HCT116 (cell line): ENCODE results near the gene FBXO34. TPM values are rescaled to one million over a fixed set of nuclear protein-coding genes. Genes with fewer than 3 reads are reported as not detected.

Experiments
- ATAC-seq: fragments of 200-7000 bp; cut with Tn5 transposase; 2 replicates; pipeline ENCODE4 v1.9.1; 2020; ENCODE audit warnings: mild to moderate bottlenecking, moderate library complexity
- BruUV-seq: library from RNA; stranded (reverse); fragments of 400-500 nt; replicated peaks from 2 replicates; lab custom pipeline; 2021; lab: Mats Ljungman, UMichigan
- CTCF ChIA-PET: fragments of 300-600 bp; sonication (Branson Sonifier 250); formaldehyde crosslinking; loops from one replicate; lab custom pipeline; 2021; ENCODE audit warnings: antibody characterized with exemption; lab: Charles Lee
- POLR2A ChIA-PET: fragments of 300-600, 350-600 bp; sonication (Branson Sonifier 250); formaldehyde crosslinking; loops from one replicate; lab custom pipeline; 2021; ENCODE audit warnings: antibody characterized with exemption; lab: Charles Lee
- RAD21 ChIA-PET, 2 experiments: fragments of 300-600 bp; sonication (Branson Sonifier 250); formaldehyde crosslinking; loops; one replicate each; lab custom pipeline; 2023; ENCODE audit warnings: low total read pairs in 2 of 2; ENCODE audit not compliant: uncharacterized antibody in 2 of 2, unreplicated experiment in 2 of 2, low non-redundant PET in 1 of 2; lab: Charles Lee
- DNase-seq: peaks from one replicate; pipeline ENCODE4 v3.0.0-alpha.2; 2010; ENCODE audit warnings: low read depth, low spot score
- H2AFZ ChIP-seq: fragments of 200-600 bp; shearing (Covaris generic), sonication (generic); 2 replicates; pipeline ENCODE4 v1.6.1; 2017; ENCODE audit warnings: low read depth, mixed run types, mixed read lengths, antibody characterized with exemption, low read length; ENCODE audit not compliant: poor library complexity, severe bottlenecking
- H3K27ac ChIP-seq: 2 replicates; pipeline ENCODE4 v1.5.1; 2012; ENCODE audit warnings: low read depth, low read length
- H3K27me3 ChIP-seq: fragments of 200-600 bp; sonication (generic); 2 replicates; pipeline ENCODE4 v1.6.1; 2016; ENCODE audit warnings: mixed run types, low read length, mixed read lengths; ENCODE audit not compliant: insufficient read depth
- H3K36me3 ChIP-seq, 2 experiments: fragments of 200-500 bp in 1 of 2; fragments of 200-600 bp in 1 of 2; sonication (Bioruptor generic) in 1 of 2; sonication (generic) in 1 of 2; 2 replicates each; pipeline versions ENCODE4 v1.5.1 to v1.6.1; 2014 to 2016; ENCODE audit warnings: low read length in 2 of 2, inconsistent platforms in 1 of 2, mixed read lengths in 1 of 2, mixed run types in 1 of 2; ENCODE audit not compliant: insufficient read depth in 2 of 2, control insufficient read depth in 1 of 2
- H3K4me1 ChIP-seq, 2 experiments: fragments of 200-600 bp in 1 of 2; sonication (generic) in 1 of 2; 2 replicates each; pipeline versions ENCODE4 v1.5.1 to v1.6.1; 2012 to 2017; ENCODE audit warnings: low read length in 2 of 2, inconsistent platforms in 1 of 2, mild to moderate bottlenecking in 1 of 2, mixed read lengths in 1 of 2, mixed run types in 1 of 2, moderate library complexity in 1 of 2; ENCODE audit not compliant: insufficient read depth in 2 of 2, control insufficient read depth in 1 of 2
- H3K4me2 ChIP-seq: fragments of 200-600 bp; sonication (generic); 2 replicates; pipeline ENCODE4 v1.6.1; 2017; ENCODE audit warnings: mixed run types, low read length, mixed read lengths
- H3K4me3 ChIP-seq, 2 experiments: fragments of 200-600 bp in 1 of 2; sonication (generic) in 1 of 2; replicated peaks in 1 of 2; 2 replicates each; pipeline ENCODE4 v1.5.1; 2011 to 2016; ENCODE audit warnings: low read length in 2 of 2, control low read depth in 1 of 2, low read depth in 1 of 2, mild to moderate bottlenecking in 1 of 2, mixed read lengths in 1 of 2, mixed run types in 1 of 2
- H3K79me2 ChIP-seq: fragments of 200-600 bp; sonication (generic); 2 replicates; pipeline ENCODE4 v1.6.1; 2017; ENCODE audit warnings: mild to moderate bottlenecking, mixed run types, low read length, moderate library complexity, mixed read lengths; ENCODE audit not compliant: insufficient read depth
- H3K9ac ChIP-seq: fragments of 200-600 bp; sonication (generic); 2 replicates; pipeline ENCODE4 v1.6.1; 2016; ENCODE audit warnings: low read length, mixed read lengths
- H3K9me2 ChIP-seq: fragments of 200-600 bp; sonication (generic), shearing (Covaris generic); 2 replicates; pipeline ENCODE4 v1.6.1; 2017; ENCODE audit warnings: mixed run types, mild to moderate bottlenecking, moderate library complexity; ENCODE audit not compliant: insufficient read depth
- H3K9me3 ChIP-seq, 2 experiments: fragments of 200-500 bp in 1 of 2; fragments of 200-600 bp in 1 of 2; sonication (Bioruptor generic) in 1 of 2; sonication (generic) in 1 of 2; 2 replicates each; pipeline ENCODE4 v1.6.1; 2014 to 2017; ENCODE audit warnings: low read length in 2 of 2, mixed read lengths in 2 of 2, inconsistent platforms in 1 of 2, low read depth in 1 of 2, mild to moderate bottlenecking in 1 of 2, mixed run types in 1 of 2, moderate library complexity in 1 of 2; ENCODE audit not compliant: control insufficient read depth in 1 of 2, insufficient read depth in 1 of 2
- H4K20me1 ChIP-seq: fragments of 200-600 bp; sonication (generic), shearing (Covaris generic); 2 replicates; pipeline ENCODE4 v1.6.1; 2017; ENCODE audit warnings: mixed run types, mild to moderate bottlenecking, moderate library complexity; ENCODE audit not compliant: insufficient read depth
- CEBPB ChIP-seq: IDR thresholded peaks from 2 replicates; pipeline ENCODE4 v1.6.1; 2012; ENCODE audit warnings: low read depth
- EGR1 ChIP-seq: IDR thresholded peaks from 2 replicates; pipeline ENCODE4 v1.6.1; 2012; ENCODE audit warnings: low read depth
- EZH2 ChIP-seq: fragments of 200-600 bp; sonication (generic); IDR thresholded peaks from 2 replicates; pipeline ENCODE4 v1.6.1; 2017; ENCODE audit warnings: antibody characterized with exemption, mixed run types
- POLR2A ChIP-seq: IDR thresholded peaks from 2 replicates; pipeline ENCODE4 v1.7.0; 2011; ENCODE audit warnings: borderline replicate concordance; ENCODE audit not compliant: insufficient read depth, insufficient read length; ENCODE audit errors: extremely low read depth
- POLR2AphosphoS5 ChIP-seq: IDR thresholded peaks from 2 replicates; pipeline ENCODE4 v1.6.1; 2011; ENCODE audit warnings: mild to moderate bottlenecking, low read depth, low read length, moderate library complexity
- RAD21 ChIP-seq: IDR thresholded peaks from 2 replicates; pipeline ENCODE4 v1.6.1; 2012; ENCODE audit warnings: low read depth, mild to moderate bottlenecking
- TCF7L2 ChIP-seq: IDR thresholded peaks from 2 replicates; pipeline ENCODE4 v1.7.0; 2011; ENCODE audit warnings: borderline replicate concordance, inconsistent platforms; ENCODE audit not compliant: insufficient read depth, insufficient read length; ENCODE audit errors: extremely low read depth
- YY1 ChIP-seq: IDR thresholded peaks from 2 replicates; pipeline ENCODE4 v1.6.1; 2011; ENCODE audit warnings: low read length, low read depth, moderate library complexity, mild to moderate bottlenecking; ENCODE audit not compliant: insufficient replicate concordance; ENCODE audit errors: extremely low read depth
- ZNF274 ChIP-seq: fragments of 200-500 bp; sonication (Bioruptor generic); IDR thresholded peaks from 2 replicates; pipeline ENCODE4 v1.6.1; 2014; ENCODE audit warnings: mild to moderate bottlenecking, low read depth, low read length, inconsistent platforms
- intact Hi-C: fragments of 100-400 bp; cut with micrococcal nuclease; formaldehyde crosslinking; loops from 2 replicates; pipeline ENCODE4 v1.10.0; 2022
- total RNA-seq: library from RNA; stranded (reverse); gene quantifications from one replicate; pipeline ENCODE4 v1.2.1, GENCODE V29; 2021; ENCODE audit not compliant: unreplicated experiment
- TF ChIP-seq, protein P1 (sequence below): IDR thresholded peaks from 2 replicates; pipeline ENCODE4 v1.6.1; 2012; ENCODE audit warnings: low read depth
- TF ChIP-seq, protein P2 (sequence below): IDR thresholded peaks from 2 replicates; pipeline ENCODE4 v1.6.1; 2012
- TF ChIP-seq, protein P3 (sequence below): IDR thresholded peaks from 2 replicates; pipeline ENCODE4 v1.6.1; 2011; ENCODE audit warnings: mild to moderate bottlenecking, low read length, moderate library complexity; ENCODE audit not compliant: insufficient replicate concordance; ENCODE audit errors: extremely low read depth

FBXO34 gene
- total RNA-seq, 1 experiment from 2014 or later, result 26.9 TPM

DNA sequence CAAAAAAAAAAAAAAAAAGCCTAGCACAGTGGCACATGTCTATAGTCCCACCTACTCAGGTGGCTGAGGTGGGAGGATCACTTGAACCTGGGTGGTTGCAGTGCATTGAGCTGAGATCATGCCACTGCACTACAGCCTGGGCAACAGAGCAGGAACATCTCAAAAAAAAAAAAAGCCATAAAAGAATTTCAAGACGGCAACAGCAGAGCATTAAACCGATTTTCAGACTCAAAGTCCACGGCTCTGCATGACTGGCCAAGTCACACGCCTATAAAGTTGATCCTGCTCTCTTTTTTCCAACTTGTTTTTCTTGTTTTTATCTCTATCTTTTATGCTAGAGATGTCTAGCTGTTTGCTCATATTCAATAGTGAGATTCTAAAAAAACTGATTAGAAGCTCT lies 45.3 kb downstream of the FBXO34 start (continued):
- TF ChIP-seq, protein P1, sequence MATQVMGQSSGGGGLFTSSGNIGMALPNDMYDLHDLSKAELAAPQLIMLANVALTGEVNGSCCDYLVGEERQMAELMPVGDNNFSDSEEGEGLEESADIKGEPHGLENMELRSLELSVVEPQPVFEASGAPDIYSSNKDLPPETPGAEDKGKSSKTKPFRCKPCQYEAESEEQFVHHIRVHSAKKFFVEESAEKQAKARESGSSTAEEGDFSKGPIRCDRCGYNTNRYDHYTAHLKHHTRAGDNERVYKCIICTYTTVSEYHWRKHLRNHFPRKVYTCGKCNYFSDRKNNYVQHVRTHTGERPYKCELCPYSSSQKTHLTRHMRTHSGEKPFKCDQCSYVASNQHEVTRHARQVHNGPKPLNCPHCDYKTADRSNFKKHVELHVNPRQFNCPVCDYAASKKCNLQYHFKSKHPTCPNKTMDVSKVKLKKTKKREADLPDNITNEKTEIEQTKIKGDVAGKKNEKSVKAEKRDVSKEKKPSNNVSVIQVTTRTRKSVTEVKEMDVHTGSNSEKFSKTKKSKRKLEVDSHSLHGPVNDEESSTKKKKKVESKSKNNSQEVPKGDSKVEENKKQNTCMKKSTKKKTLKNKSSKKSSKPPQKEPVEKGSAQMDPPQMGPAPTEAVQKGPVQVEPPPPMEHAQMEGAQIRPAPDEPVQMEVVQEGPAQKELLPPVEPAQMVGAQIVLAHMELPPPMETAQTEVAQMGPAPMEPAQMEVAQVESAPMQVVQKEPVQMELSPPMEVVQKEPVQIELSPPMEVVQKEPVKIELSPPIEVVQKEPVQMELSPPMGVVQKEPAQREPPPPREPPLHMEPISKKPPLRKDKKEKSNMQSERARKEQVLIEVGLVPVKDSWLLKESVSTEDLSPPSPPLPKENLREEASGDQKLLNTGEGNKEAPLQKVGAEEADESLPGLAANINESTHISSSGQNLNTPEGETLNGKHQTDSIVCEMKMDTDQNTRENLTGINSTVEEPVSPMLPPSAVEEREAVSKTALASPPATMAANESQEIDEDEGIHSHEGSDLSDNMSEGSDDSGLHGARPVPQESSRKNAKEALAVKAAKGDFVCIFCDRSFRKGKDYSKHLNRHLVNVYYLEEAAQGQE, result no peak
- TF ChIP-seq CEBPB (no peak), EGR1 (no peak)
- TF ChIP-seq, all 23 proteins: peak for 0

DNA sequence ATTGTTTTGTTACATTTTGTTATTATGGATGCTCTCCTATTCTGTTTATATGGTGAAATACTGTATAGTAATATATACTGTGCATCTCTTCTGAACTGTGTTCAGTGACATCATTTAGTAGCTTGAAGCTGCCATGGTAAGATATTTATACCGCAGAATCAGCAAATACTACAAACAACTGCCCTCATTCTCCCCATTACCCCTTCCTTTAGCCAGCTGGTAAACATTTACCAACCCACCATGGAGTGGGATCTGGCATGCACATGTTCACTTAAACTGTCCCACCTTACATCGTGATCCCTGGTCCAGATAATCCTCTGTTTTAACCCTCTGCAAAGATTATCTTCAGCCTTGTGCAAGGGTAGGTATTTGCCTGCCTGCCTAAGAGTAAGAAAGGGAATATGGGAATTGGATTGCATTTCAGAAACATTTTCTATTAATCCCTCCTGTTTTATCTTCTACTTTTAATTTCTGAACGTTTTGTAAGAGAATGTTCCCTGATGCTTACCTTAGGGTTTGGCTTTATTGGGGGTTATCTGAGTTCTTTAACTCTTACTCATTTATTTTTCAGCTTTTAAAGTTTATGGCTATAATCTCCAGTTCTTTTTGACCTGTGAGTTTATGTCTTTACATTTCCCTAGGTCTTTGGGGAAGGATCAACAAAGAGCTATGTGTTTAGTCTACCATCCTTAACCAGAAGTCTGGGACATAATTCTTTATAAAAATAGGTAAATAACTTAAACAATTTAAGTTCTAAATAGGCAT lies 46.5 kb downstream of the FBXO34 start:
- Histone ChIP-seq H3K4me3 (no peak overlapping the region), H3K27ac (no peak overlapping the region), H3K27me3 (no peaks in the 10 kb centered on the region), H3K9me2 (no peaks in the 10 kb centered on the region), H2AFZ (no peak overlapping the region), H3K4me1 (no peaks in the 10 kb centered on the region), H3K79me2 (peaks cover 9% of the 10 kb centered on the region), H3K9me3 (peaks cover 2 to 6% of the 10 kb centered on the region in 2 experiments; a peak in 2 of 4 replicates), H3K36me3 (peaks cover 0 to 12% of the 10 kb centered on the region in 2 experiments; a peak in 2 of 4 replicates), H3K9ac (no peak overlapping the region), H3K4me2 (no peak overlapping the region), H4K20me1 (no peaks in the 10 kb centered on the region)
- TF ChIP-seq YY1 (no peak), TCF7L2 (no peak), ZNF274 (no peak), CEBPB (no peak), POLR2AphosphoS5 (no peak), POLR2A (no peak), RAD21 (no peak), EZH2 (no peak), EGR1 (no peak)
- TF ChIP-seq, protein P2, sequence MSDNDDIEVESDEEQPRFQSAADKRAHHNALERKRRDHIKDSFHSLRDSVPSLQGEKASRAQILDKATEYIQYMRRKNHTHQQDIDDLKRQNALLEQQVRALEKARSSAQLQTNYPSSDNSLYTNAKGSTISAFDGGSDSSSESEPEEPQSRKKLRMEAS, result no peak
- TF ChIP-seq, protein P3, sequence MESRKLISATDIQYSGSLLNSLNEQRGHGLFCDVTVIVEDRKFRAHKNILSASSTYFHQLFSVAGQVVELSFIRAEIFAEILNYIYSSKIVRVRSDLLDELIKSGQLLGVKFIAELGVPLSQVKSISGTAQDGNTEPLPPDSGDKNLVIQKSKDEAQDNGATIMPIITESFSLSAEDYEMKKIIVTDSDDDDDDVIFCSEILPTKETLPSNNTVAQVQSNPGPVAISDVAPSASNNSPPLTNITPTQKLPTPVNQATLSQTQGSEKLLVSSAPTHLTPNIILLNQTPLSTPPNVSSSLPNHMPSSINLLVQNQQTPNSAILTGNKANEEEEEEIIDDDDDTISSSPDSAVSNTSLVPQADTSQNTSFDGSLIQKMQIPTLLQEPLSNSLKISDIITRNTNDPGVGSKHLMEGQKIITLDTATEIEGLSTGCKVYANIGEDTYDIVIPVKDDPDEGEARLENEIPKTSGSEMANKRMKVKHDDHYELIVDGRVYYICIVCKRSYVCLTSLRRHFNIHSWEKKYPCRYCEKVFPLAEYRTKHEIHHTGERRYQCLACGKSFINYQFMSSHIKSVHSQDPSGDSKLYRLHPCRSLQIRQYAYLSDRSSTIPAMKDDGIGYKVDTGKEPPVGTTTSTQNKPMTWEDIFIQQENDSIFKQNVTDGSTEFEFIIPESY, result no peak
- CTCF ChIA-PET, result no interaction called here
- RAD21 ChIA-PET, result no interaction called here
- ATAC-seq, result no peak
- intact Hi-C loops, result no loop called here
- POLR2A ChIA-PET, result no interaction called here
- no TSS peak for BruUV-seq
- DNase-seq, result no peak
